Measurements from ENCODE around the gene HTR7. TPM values are rescaled to one million over a fixed set of nuclear protein-coding genes. Genes with fewer than 3 reads are reported as not detected.
A peak's percentile ranks its signal among the peaks of the same experiment; 100 is the strongest.

The HTR7 gene
- total RNA-seq, 1 donor from 2014 or later = 0.06 TPM

- H3K4me3 ChIP-seq (ENCODE audit: low read depth, low read length) = no peak overlapping the region
- TF ChIP-seq CTCF (conservative IDR thresholded peaks at IDR 0.05; ENCODE audit: low read depth, low read length) = no peak
- DNase-seq (ENCODE audit: low read depth) = no peak
Measured at GRCh38 chr10:90723416-90724068, 134.3 kb downstream of the HTR7 start.

- DNase-seq (ENCODE audit: low read depth) = no peak
- TF ChIP-seq CTCF (conservative IDR thresholded peaks at IDR 0.05; ENCODE audit: low read depth, low read length) = no peak
- no peak overlapping the region for H3K4me3 ChIP-seq (ENCODE audit: low read depth, low read length)
Measured at GRCh38 chr10:90722832-90723231, 135.0 kb downstream of the HTR7 start.

GRCh38 chr10:90718182-90718581, 139.7 kb downstream of the HTR7 start:
- no peak for DNase-seq (ENCODE audit: low read depth)
- H3K4me3 ChIP-seq (ENCODE audit: low read depth, low read length) = no peak overlapping the region

GRCh38 chr10:90712529-90712928, 145.3 kb downstream of the HTR7 start:
- no peak for TF ChIP-seq CTCF (conservative IDR thresholded peaks at IDR 0.05; ENCODE audit: low read depth, low read length)
- no peak for DNase-seq (ENCODE audit: low read depth)

More at GRCh38 chr10:90718182-90718581, 139.7 kb downstream of the HTR7 start:
- peak; percentile 30 for TF ChIP-seq CTCF (conservative IDR thresholded peaks at IDR 0.05; ENCODE audit: low read depth, low read length)

GRCh38 chr10:90709727-90710126, 148.1 kb downstream of the HTR7 start:
- H3K4me3 ChIP-seq (ENCODE audit: low read depth, low read length) = no peak overlapping the region
- no peak for TF ChIP-seq CTCF (conservative IDR thresholded peaks at IDR 0.05; ENCODE audit: low read depth, low read length)
- no peak for DNase-seq (ENCODE audit: low read depth)

More at GRCh38 chr10:90712529-90712928, 145.3 kb downstream of the HTR7 start:
- H3K4me3 ChIP-seq (ENCODE audit: low read depth, low read length) = no peak overlapping the region

- DNase-seq (ENCODE audit: low read depth) = no peak
- TF ChIP-seq CTCF (conservative IDR thresholded peaks at IDR 0.05; ENCODE audit: low read depth, low read length) = no peak
- no peak overlapping the region for H3K4me3 ChIP-seq (ENCODE audit: low read depth, low read length)
Measured at GRCh38 chr10:90707657-90708056, 150.2 kb downstream of the HTR7 start.

- no peak overlapping the region for H3K4me3 ChIP-seq (ENCODE audit: low read depth, low read length)
- no peak for DNase-seq (ENCODE audit: low read depth)
- TF ChIP-seq CTCF (conservative IDR thresholded peaks at IDR 0.05; ENCODE audit: low read depth, low read length) = no peak
Measured at GRCh38 chr10:90701428-90701827, 156.4 kb downstream of the HTR7 start.

Measured in epithelial cell of proximal tubule (primary cell).